GM08714 (cell line): ENCODE measurements around the gene TMC7.
"Not testable (repeated sequence)": the region's sequence is repeated elsewhere in the genome, so short reads cannot be mapped to it uniquely, and the experiment has no call there.

Experiments
- H3K4me3 ChIP-seq: fragments of 200-500 bp; sonication (Bioruptor generic); 2 replicates; pipeline ENCODE4 v1.5.1; 2014; ENCODE audit warnings: mild to moderate bottlenecking, low read length, inconsistent platforms
- ZNF274 ChIP-seq: IDR thresholded peaks from 2 replicates; pipeline ENCODE4 v1.6.1; 2012; ENCODE audit warnings: mild to moderate bottlenecking, low read depth, low read length

Gene TMC7

DNA sequence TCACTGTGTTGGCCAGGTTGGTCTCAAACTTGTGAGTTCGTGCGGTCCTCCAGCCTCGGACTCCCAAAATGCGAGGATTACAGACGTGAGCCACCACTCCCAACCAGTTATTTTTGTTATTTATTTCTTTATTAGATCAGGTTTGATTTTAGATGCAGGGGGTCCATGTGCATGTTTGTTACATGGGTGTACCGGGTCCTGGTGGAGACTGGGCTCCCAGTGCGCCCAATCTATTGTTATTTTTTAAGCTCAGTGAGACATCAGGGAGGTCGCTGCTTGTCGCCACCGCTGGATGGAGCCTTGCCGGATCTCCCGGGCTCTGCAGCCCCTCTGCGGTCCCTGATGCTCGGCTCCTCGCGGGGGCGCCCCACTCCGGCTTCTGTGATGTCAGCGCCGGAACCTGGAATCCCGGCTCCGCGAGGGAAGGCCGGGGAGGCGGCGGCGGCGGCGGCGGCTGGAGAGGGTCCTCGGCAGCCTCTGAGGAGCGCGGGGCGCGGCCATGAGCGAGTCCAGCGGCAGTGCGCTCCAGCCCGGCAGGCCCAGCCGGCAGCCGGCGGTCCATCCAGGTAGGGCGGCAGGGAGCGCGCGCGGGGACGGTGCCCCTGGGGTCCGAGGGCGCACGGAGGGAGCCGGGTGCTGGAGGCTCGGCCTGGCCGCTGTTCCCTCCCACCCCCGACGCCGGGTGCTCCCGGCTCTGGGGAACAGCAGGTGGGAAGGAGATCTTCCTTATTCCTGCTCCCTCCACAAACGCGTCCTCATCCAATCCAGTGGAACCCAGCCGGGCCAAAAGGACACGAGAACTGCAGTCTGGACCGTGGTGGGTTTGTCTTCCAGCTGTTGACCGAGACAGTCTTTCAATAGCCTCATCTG, at the start of gene TMC7:
TSS of gene TMC7 (plus strand) at position 370 of the 870 bp plus-strand sequence. CDS start at position 500, 130 bp downstream.
- H3K4me3 ChIP-seq: no peak within 1 kb of the TSS; the same call in 1 of the 2 replicates
- no peak for TF ChIP-seq ZNF274

DNA sequence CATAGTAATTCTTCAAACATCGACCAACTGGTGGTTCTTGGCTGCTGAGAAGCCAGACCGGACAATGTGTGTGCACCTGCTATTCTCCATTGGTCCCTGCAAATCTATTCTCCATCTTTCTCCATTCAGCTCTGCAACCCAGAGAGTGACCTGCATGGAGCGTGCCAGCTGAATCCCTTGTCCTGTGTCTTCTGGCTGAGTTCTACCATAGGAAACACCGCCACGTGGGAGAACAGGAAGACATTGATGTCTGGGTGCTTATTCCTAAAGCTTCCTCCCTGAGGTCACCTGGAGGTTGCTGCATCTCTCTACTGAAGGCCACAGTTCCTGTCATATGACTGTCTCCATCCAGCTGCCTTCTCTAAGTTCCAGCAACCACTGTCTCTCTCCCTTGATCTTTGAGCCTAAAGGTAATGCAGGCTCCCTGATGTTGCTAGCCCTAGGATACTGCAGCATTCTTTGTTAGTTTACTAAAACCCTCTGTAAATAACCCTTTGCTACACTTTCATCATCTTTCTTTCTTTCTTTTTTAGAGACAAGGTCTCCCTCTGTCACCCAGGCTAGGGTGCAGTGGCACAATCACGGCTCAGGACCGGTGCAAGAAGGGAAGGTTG, 46.9 kb upstream of the TMC7 start:
- no peak for TF ChIP-seq ZNF274
- no peak overlapping the region for H3K4me3 ChIP-seq

DNA sequence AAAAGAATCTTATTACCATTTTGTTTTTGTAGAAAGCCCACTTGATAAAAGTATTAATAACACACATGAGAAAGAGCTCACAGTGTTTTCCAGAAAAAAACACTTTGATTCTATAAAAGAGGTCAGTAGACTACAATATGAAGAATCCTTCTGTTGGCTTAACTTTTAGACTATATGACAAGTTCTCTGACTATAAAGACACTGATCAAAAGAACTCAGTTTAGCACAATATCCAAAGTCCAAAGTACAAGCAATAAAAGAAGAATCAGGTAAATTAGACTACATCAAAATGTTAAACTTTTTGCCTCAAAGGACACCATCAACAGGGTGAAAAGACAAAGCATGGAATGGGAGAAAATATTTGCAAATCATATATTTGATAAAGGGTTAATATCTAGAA, 46.3 kb upstream of the TMC7 start:
- no peak overlapping the region for H3K4me3 ChIP-seq
- TF ChIP-seq ZNF274: no peak

DNA sequence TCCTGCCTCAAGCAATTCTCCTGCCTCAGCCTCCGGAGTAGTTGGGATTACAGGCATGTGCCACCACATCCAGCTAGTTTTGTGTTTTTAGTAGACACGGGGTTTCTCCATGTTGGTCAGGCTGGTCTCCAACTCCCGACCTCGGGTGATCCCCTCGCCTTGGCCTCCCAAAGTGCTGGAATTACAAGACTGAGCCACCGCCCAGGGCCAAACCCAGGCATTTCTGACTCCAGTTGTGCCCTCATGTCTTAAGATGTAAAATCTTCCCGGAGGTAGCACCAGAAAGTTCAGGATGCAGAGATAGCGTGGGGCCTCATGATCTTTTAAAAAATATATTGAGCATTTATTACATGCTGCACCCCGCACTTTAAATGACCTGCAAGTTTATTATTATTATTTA, 44.7 kb upstream of the TMC7 start:
- no peak overlapping the region for H3K4me3 ChIP-seq
- TF ChIP-seq ZNF274: no peak

DNA sequence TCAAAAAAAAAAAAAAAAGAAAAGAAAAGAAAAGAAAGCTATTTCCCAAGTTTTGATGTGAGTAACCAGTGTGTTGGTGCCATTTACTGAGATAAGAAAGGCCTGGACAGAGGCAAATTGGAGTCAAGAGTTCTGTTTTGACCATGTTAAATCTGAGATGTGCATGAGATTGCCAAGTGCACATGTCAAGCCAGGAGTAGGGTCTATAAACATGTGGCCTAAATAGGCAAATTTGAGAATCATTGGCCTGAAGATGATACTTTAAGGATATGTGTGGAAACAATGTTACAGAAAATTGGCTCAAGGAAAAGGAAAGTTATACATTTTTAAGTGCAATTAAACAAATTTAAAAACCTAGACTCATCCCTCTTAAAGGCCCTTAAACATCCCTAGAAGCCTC, 42.3 kb upstream of the TMC7 start:
- TF ChIP-seq ZNF274: no peak
- H3K4me3 ChIP-seq: no peak overlapping the region

GRCh38 chr16:18942061-18942460, 41.7 kb upstream of the TMC7 start:
- TF ChIP-seq ZNF274: no peak
- no peak overlapping the region for H3K4me3 ChIP-seq

DNA sequence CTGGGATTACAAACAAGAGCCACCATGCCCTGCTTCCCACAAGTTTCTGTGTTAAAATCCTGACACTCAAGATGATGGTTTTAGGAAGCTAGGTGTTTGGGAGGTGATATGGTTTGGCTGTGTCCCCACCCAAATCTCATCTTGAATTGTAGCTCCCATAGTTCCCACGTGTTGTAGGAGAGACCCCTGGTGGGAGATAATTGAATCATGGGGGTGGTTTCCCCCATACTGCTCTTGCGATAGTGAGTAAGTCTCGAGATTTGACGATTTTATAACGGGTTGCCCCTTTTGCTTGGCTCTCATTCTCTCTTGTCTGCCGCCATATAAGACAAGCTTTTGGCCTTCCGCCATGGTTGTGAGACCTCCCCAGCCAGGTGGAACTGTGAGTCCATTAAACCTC, 40.3 kb upstream of the TMC7 start:
- TF ChIP-seq ZNF274: no peak
- no peak overlapping the region for H3K4me3 ChIP-seq

GRCh38 chr16:18945233-18945632, 38.5 kb upstream of the TMC7 start:
- TF ChIP-seq ZNF274: no peak
- H3K4me3 ChIP-seq: no peak overlapping the region

- H3K4me3 ChIP-seq: no peak overlapping the region
- no peak for TF ChIP-seq ZNF274
Measured at GRCh38 chr16:18948372-18949020, 35.2 kb upstream of the TMC7 start.

- no peak overlapping the region for H3K4me3 ChIP-seq
- no peak for TF ChIP-seq ZNF274
Measured at GRCh38 chr16:18950469-18951185, 33.1 kb upstream of the TMC7 start.

DNA sequence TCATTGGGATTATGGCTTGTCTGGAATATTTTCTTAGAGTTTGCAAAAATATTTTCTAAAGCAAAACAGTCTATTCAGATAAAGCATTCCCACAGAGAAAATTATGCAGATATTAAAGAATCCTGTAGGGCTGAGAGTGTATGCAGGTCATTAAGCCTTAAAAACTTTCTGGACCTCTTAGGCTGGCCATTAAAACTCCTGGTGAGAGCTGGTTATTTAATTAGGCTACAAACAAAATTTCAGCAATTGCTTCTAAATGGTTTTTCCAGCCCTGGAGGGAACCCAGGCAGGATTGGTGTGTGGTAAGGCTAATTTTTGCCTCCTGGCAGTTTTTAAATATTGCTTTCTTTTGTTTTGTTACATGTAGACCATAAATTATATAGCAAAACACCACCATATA, 30.2 kb upstream of the TMC7 start:
- no peak overlapping the region for H3K4me3 ChIP-seq
- no peak for TF ChIP-seq ZNF274

- not testable (repeated sequence) for H3K4me3 ChIP-seq
Measured at GRCh38 chr16:18955874-18956580, 27.7 kb upstream of the TMC7 start.

GRCh38 chr16:18956658-18957241, 27.0 kb upstream of the TMC7 start:
- not testable (repeated sequence) for H3K4me3 ChIP-seq
